ENCODE data around the gene ATP2C1.
A peak's percentile ranks its signal among the peaks of the same experiment; 100 is the strongest.

Gene ATP2C1

GRCh38 chr3:130849091-130849552 lies 44.8 kb upstream of the ATP2C1 start:
- WGBS, 2 donors (ENCODE audit: extremely low coverage in 2 of 2, insufficient read length in 2 of 2, insufficient replicate concordance in 1 of 2): no CpG with 5 or more reads among the region's 1 CpG
- H3K4me1 ChIP-seq (ENCODE audit: control insufficient read depth in 2 of 2, insufficient read depth in 1 of 2, low read depth in 1 of 2, low read length in 2 of 2): peaks cover 8% of the 10 kb centered on the region in 2 donors
- H3K9me3 ChIP-seq (replicated peaks in 1 of 2; ENCODE audit: control insufficient read depth in 2 of 2, insufficient read depth in 1 of 2, low read depth in 1 of 2, low read length in 2 of 2): no peaks in the 10 kb centered on the region
- H3K23ac ChIP-seq (ENCODE audit: low read depth, low read length, poor library complexity): no peak overlapping the region
- no peak overlapping the region for H2BK12ac ChIP-seq (ENCODE audit: low read length)
- H3K4me3 ChIP-seq (ENCODE audit: low read length in 2 of 2): no peak overlapping the region
- no peaks in the 10 kb centered on the region for H3K79me1 ChIP-seq (ENCODE audit: low read depth, low read length)
- H2AFZ ChIP-seq (ENCODE audit: low read length): no peak overlapping the region
- H2BK120ac ChIP-seq (ENCODE audit: low read depth, low read length): no peak overlapping the region
- H2BK15ac ChIP-seq (ENCODE audit: low read length): no peak overlapping the region
- no peak overlapping the region for H3K9ac ChIP-seq (ENCODE audit: low read depth, low read length, poor library complexity)
- no peak overlapping the region for H3K18ac ChIP-seq (ENCODE audit: low read length)
- H4K8ac ChIP-seq (ENCODE audit: low read depth, low read length): no peak overlapping the region
- H3K27ac ChIP-seq (replicated peaks; ENCODE audit: low read length): no peak overlapping the region
- H2AK5ac ChIP-seq (ENCODE audit: low read depth, low read length): no peak overlapping the region
- H3K4ac ChIP-seq (ENCODE audit: low read length): no peak overlapping the region
- peaks cover 0 to 22% (median 0%) of the 10 kb centered on the region in 3 experiments for H3K27me3 ChIP-seq (ENCODE audit: control insufficient read depth in 3 of 3, insufficient read depth in 3 of 3, low read depth in 1 of 3, low read length in 3 of 3)
- no peak overlapping the region for H2BK5ac ChIP-seq (ENCODE audit: low read length)
- no peak overlapping the region for H4K91ac ChIP-seq (ENCODE audit: low read depth, low read length, poor library complexity)
- H3K4me2 ChIP-seq (ENCODE audit: insufficient read depth, low read length, poor library complexity, severe bottlenecking): no peak overlapping the region
- no peaks in the 10 kb centered on the region for H3K36me3 ChIP-seq (replicated peaks in 1 of 2; ENCODE audit: control insufficient read depth in 2 of 2, insufficient read depth in 2 of 2, low read length in 2 of 2)
- no peak for DNase-seq (ENCODE audit: low spot score)
- no peak overlapping the region for H3K14ac ChIP-seq (ENCODE audit: low read length)

- Histone ChIP-seq H2AK5ac (ENCODE audit: low read depth, low read length) (no peak overlapping the region), H3K4me1 (ENCODE audit: control insufficient read depth in 2 of 2, insufficient read depth in 1 of 2, low read depth in 1 of 2, low read length in 2 of 2) (peaks cover 8% of the 10 kb centered on the region in 2 donors), H4K8ac (ENCODE audit: low read depth, low read length) (no peak overlapping the region), H3K14ac (ENCODE audit: low read length) (no peak overlapping the region), H3K4me3 (ENCODE audit: low read length in 2 of 2) (no peak overlapping the region), H2BK120ac (ENCODE audit: low read depth, low read length) (no peak overlapping the region), H3K23ac (ENCODE audit: low read depth, low read length, poor library complexity) (no peak overlapping the region), H3K18ac (ENCODE audit: low read length) (no peak overlapping the region), H2BK15ac (ENCODE audit: low read length) (no peak overlapping the region), H3K79me1 (ENCODE audit: low read depth, low read length) (no peaks in the 10 kb centered on the region), H3K36me3 (replicated peaks in 1 of 2; ENCODE audit: control insufficient read depth in 2 of 2, insufficient read depth in 2 of 2, low read length in 2 of 2) (no peaks in the 10 kb centered on the region), H2BK12ac (ENCODE audit: low read length) (no peak overlapping the region), H3K4me2 (ENCODE audit: insufficient read depth, low read length, poor library complexity, severe bottlenecking) (no peak overlapping the region), H3K27ac (replicated peaks; ENCODE audit: low read length) (no peak overlapping the region), H4K91ac (ENCODE audit: low read depth, low read length, poor library complexity) (no peak overlapping the region), H3K9ac (ENCODE audit: low read depth, low read length, poor library complexity) (no peak overlapping the region), H3K9me3 (replicated peaks in 1 of 2; ENCODE audit: control insufficient read depth in 2 of 2, insufficient read depth in 1 of 2, low read depth in 1 of 2, low read length in 2 of 2) (no peaks in the 10 kb centered on the region), H3K4ac (ENCODE audit: low read length) (no peak overlapping the region), H2AFZ (ENCODE audit: low read length) (peak overlapping the region; percentile 38), H2BK5ac (ENCODE audit: low read length) (no peak overlapping the region), H3K27me3 (ENCODE audit: control insufficient read depth in 3 of 3, insufficient read depth in 3 of 3, low read depth in 1 of 3, low read length in 3 of 3) (peaks cover 0 to 27% (median 0%) of the 10 kb centered on the region in 3 experiments)
- no peak for DNase-seq (ENCODE audit: low spot score)
- no CpG with 5 or more reads among the region's 8 CpGs for WGBS, 2 donors (ENCODE audit: extremely low coverage in 2 of 2, insufficient read length in 2 of 2, insufficient replicate concordance in 1 of 2)
Observed at GRCh38 chr3:130850044-130850797, 43.7 kb upstream of the ATP2C1 start.

GRCh38 chr3:130850843-130851242 lies 43.0 kb upstream of the ATP2C1 start:
- Histone ChIP-seq H3K36me3 (replicated peaks in 1 of 2; ENCODE audit: control insufficient read depth in 2 of 2, insufficient read depth in 2 of 2, low read length in 2 of 2) (no peaks in the 10 kb centered on the region), H2BK120ac (ENCODE audit: low read depth, low read length) (no peak overlapping the region), H3K27ac (replicated peaks; ENCODE audit: low read length) (no peak overlapping the region), H3K27me3 (ENCODE audit: control insufficient read depth in 3 of 3, insufficient read depth in 3 of 3, low read depth in 1 of 3, low read length in 3 of 3) (peaks cover 0 to 21% (median 0%) of the 10 kb centered on the region in 3 experiments), H3K79me1 (ENCODE audit: low read depth, low read length) (no peaks in the 10 kb centered on the region), H2BK5ac (ENCODE audit: low read length) (no peak overlapping the region), H3K9me3 (replicated peaks in 1 of 2; ENCODE audit: control insufficient read depth in 2 of 2, insufficient read depth in 1 of 2, low read depth in 1 of 2, low read length in 2 of 2) (no peaks in the 10 kb centered on the region), H3K23ac (ENCODE audit: low read depth, low read length, poor library complexity) (no peak overlapping the region), H3K4me3 (ENCODE audit: low read length in 2 of 2) (no peak overlapping the region), H3K14ac (ENCODE audit: low read length) (no peak overlapping the region), H3K9ac (ENCODE audit: low read depth, low read length, poor library complexity) (no peak overlapping the region), H2AFZ (ENCODE audit: low read length) (peak overlapping the region; percentile 38), H3K4me2 (ENCODE audit: insufficient read depth, low read length, poor library complexity, severe bottlenecking) (no peak overlapping the region), H4K91ac (ENCODE audit: low read depth, low read length, poor library complexity) (no peak overlapping the region), H3K4ac (ENCODE audit: low read length) (no peak overlapping the region), H2BK15ac (ENCODE audit: low read length) (no peak overlapping the region), H2BK12ac (ENCODE audit: low read length) (no peak overlapping the region), H4K8ac (ENCODE audit: low read depth, low read length) (no peak overlapping the region), H3K18ac (ENCODE audit: low read length) (no peak overlapping the region), H2AK5ac (ENCODE audit: low read depth, low read length) (no peak overlapping the region), H3K4me1 (ENCODE audit: control insufficient read depth in 2 of 2, insufficient read depth in 1 of 2, low read depth in 1 of 2, low read length in 2 of 2) (peaks cover 8% of the 10 kb centered on the region in 2 donors)
- no peak for DNase-seq (ENCODE audit: low spot score)
- WGBS, 2 donors (ENCODE audit: extremely low coverage in 2 of 2, insufficient read length in 2 of 2, insufficient replicate concordance in 1 of 2): no CpG with 5 or more reads among the region's 7 CpGs

DNA sequence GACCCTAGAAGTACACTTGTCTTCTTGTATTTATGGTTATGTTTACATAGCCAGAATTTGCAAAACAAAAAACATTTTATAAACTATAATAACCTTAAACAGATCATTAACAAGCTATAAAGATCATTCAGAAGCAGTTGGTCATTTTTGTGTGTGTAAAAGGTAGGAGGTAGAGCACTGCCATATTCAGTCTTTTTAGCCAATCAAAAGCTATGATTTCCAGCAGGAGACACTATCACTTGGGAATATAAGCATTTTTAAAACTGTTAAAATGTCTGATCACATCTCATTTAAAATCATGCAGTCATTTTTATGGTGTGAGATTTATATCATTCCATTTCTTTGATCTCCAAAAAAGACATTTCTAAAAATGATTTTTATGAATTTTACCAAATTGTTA lies 42.6 kb upstream of the ATP2C1 start:
- Histone ChIP-seq H2BK12ac (ENCODE audit: low read length) (no peak overlapping the region), H3K14ac (ENCODE audit: low read length) (no peak overlapping the region), H3K4me2 (ENCODE audit: insufficient read depth, low read length, poor library complexity, severe bottlenecking) (no peak overlapping the region), H3K27ac (replicated peaks; ENCODE audit: low read length) (no peak overlapping the region), H3K4ac (ENCODE audit: low read length) (no peak overlapping the region), H3K79me1 (ENCODE audit: low read depth, low read length) (no peaks in the 10 kb centered on the region), H2BK5ac (ENCODE audit: low read length) (no peak overlapping the region), H3K4me1 (ENCODE audit: control insufficient read depth in 2 of 2, insufficient read depth in 1 of 2, low read depth in 1 of 2, low read length in 2 of 2) (peaks cover 8% of the 10 kb centered on the region in 2 donors), H3K36me3 (replicated peaks in 1 of 2; ENCODE audit: control insufficient read depth in 2 of 2, insufficient read depth in 2 of 2, low read length in 2 of 2) (no peaks in the 10 kb centered on the region), H4K91ac (ENCODE audit: low read depth, low read length, poor library complexity) (no peak overlapping the region), H3K4me3 (ENCODE audit: low read length in 2 of 2) (no peak overlapping the region), H2BK15ac (ENCODE audit: low read length) (no peak overlapping the region), H3K9me3 (replicated peaks in 1 of 2; ENCODE audit: control insufficient read depth in 2 of 2, insufficient read depth in 1 of 2, low read depth in 1 of 2, low read length in 2 of 2) (no peaks in the 10 kb centered on the region), H2BK120ac (ENCODE audit: low read depth, low read length) (no peak overlapping the region), H2AFZ (ENCODE audit: low read length) (no peak overlapping the region), H3K27me3 (ENCODE audit: control insufficient read depth in 3 of 3, insufficient read depth in 3 of 3, low read depth in 1 of 3, low read length in 3 of 3) (peaks cover 0 to 20% (median 0%) of the 10 kb centered on the region in 3 experiments), H3K18ac (ENCODE audit: low read length) (no peak overlapping the region), H3K9ac (ENCODE audit: low read depth, low read length, poor library complexity) (no peak overlapping the region), H4K8ac (ENCODE audit: low read depth, low read length) (no peak overlapping the region), H2AK5ac (ENCODE audit: low read depth, low read length) (no peak overlapping the region), H3K23ac (ENCODE audit: low read depth, low read length, poor library complexity) (no peak overlapping the region)
- no peak for DNase-seq (ENCODE audit: low spot score)

Data from neuronal stem cell (in vitro differentiated cells).